Measurements from ENCODE around the gene SP2.

The SP2 gene

GRCh38 chr17:47870056-47870455 is 26.0 kb upstream of the SP2 start:
- DNase-seq (ENCODE audit: low read depth): no peak

- no peak for DNase-seq (ENCODE audit: low read depth)
Observed at GRCh38 chr17:47871048-47871447, 25.0 kb upstream of the SP2 start.

GRCh38 chr17:47872019-47872650 is 23.9 kb upstream of the SP2 start:
- no peak for DNase-seq (ENCODE audit: low read depth)

GRCh38 chr17:47872651-47873161 is 23.3 kb upstream of the SP2 start:
- DNase-seq (ENCODE audit: low read depth): no peak

- no peak for DNase-seq (ENCODE audit: low read depth)
Observed at GRCh38 chr17:47873200-47874090, 22.6 kb upstream of the SP2 start.

- DNase-seq (ENCODE audit: low read depth): no peak
Observed at GRCh38 chr17:47875011-47875985, 20.7 kb upstream of the SP2 start.

- no peak for DNase-seq (ENCODE audit: low read depth)
Observed at GRCh38 chr17:47877368-47878034, 18.5 kb upstream of the SP2 start.

- no peak for DNase-seq (ENCODE audit: low read depth)
Observed at GRCh38 chr17:47878203-47879027, 17.6 kb upstream of the SP2 start.

GRCh38 chr17:47879028-47879585 is 16.9 kb upstream of the SP2 start:
- no peak for DNase-seq (ENCODE audit: low read depth)

- no peak for DNase-seq (ENCODE audit: low read depth)
Observed at GRCh38 chr17:47879776-47880454, 16.1 kb upstream of the SP2 start.

- DNase-seq (ENCODE audit: low read depth): no peak
Observed at GRCh38 chr17:47882247-47882646, 13.8 kb upstream of the SP2 start.

GRCh38 chr17:47882695-47883588 is 13.1 kb upstream of the SP2 start:
- no peak for DNase-seq (ENCODE audit: low read depth)

GRCh38 chr17:47883589-47884426 is 12.2 kb upstream of the SP2 start:
- no peak for DNase-seq (ENCODE audit: low read depth)

- no peak for DNase-seq (ENCODE audit: low read depth)
Observed at GRCh38 chr17:47884427-47884740, 11.7 kb upstream of the SP2 start.

- no peak for DNase-seq (ENCODE audit: low read depth)
Observed at GRCh38 chr17:47884905-47885730, 10.9 kb upstream of the SP2 start.

GRCh38 chr17:47888293-47888692 is 7.7 kb upstream of the SP2 start:
- DNase-seq (ENCODE audit: low read depth): no peak

Measured in stimulated activated CD8-positive, alpha-beta memory T cell treated with anti-CD3 and anti-CD28 coated beads, Interleukin-4, amount 100 ng/mL, for 24 hours (primary cell).